ENCODE measurements around the gene TMEM266.

The TMEM266 gene

GRCh38 chr15:76229266-76229665 is 169.5 kb downstream of the TMEM266 start:
- Histone ChIP-seq H3K4me2 (ENCODE audit: low read depth, low read length, poor library complexity, severe bottlenecking) (no peak overlapping the region), H3K79me2 (ENCODE audit: insufficient read depth, low read length) (no peaks in the 10 kb centered on the region), H3K9me3 (ENCODE audit: insufficient read depth, low read length) (no peaks in the 10 kb centered on the region), H3K9ac (ENCODE audit: low read length) (no peak overlapping the region), H3K4me3 (ENCODE audit: insufficient read depth, low read length, poor library complexity, severe bottlenecking) (no peak overlapping the region), H4K20me1 (ENCODE audit: low read depth, low read length) (no peaks in the 10 kb centered on the region), H3F3A (ENCODE audit: insufficient read depth) (no peaks in the 10 kb centered on the region), H2AFZ (ENCODE audit: low read depth, low read length, severe bottlenecking) (no peak overlapping the region), H3K27ac (ENCODE audit: low read depth, low read length) (no peak overlapping the region), H3K9me2 (replicated peaks; ENCODE audit: insufficient read depth, low read length) (no peaks in the 10 kb centered on the region), H3K36me3 (ENCODE audit: low read length) (peaks cover 5% of the 10 kb centered on the region; the same call in 1 of the 2 replicates), H3K27me3 (ENCODE audit: low read length) (no peaks in the 10 kb centered on the region)
- TF ChIP-seq EZH2phosphoT487 (conservative IDR thresholded peaks at IDR 0.05; ENCODE audit: low read length) (no peak), CTCF (IDR thresholded peaks at IDR 0.05; ENCODE audit: insufficient read depth, low read length, poor library complexity, severe bottlenecking) (no peak)

- Histone ChIP-seq H3F3A (ENCODE audit: insufficient read depth) (0 out of 2 replicates have a peak, but pooled peaks cover 3% of the 10 kb centered on the region), H3K36me3 (ENCODE audit: low read length) (no peaks in the 10 kb centered on the region), H4K20me1 (ENCODE audit: low read depth, low read length) (no peaks in the 10 kb centered on the region), H3K79me2 (ENCODE audit: insufficient read depth, low read length) (no peaks in the 10 kb centered on the region), H3K27me3 (ENCODE audit: low read length) (no peaks in the 10 kb centered on the region), H3K4me3 (ENCODE audit: insufficient read depth, low read length, poor library complexity, severe bottlenecking) (no peak overlapping the region), H3K9ac (ENCODE audit: low read length) (no peak overlapping the region), H3K9me3 (ENCODE audit: insufficient read depth, low read length) (no peaks in the 10 kb centered on the region), H3K4me2 (ENCODE audit: low read depth, low read length, poor library complexity, severe bottlenecking) (no peak overlapping the region), H3K27ac (ENCODE audit: low read depth, low read length) (no peak overlapping the region), H3K9me2 (replicated peaks; ENCODE audit: insufficient read depth, low read length) (no peaks in the 10 kb centered on the region), H2AFZ (ENCODE audit: low read depth, low read length, severe bottlenecking) (no peak overlapping the region)
- TF ChIP-seq CTCF (IDR thresholded peaks at IDR 0.05; ENCODE audit: insufficient read depth, low read length, poor library complexity, severe bottlenecking) = no peak
- TF ChIP-seq EZH2phosphoT487 (conservative IDR thresholded peaks at IDR 0.05; ENCODE audit: low read length) = no peak
These were observed 174.1 kb downstream of the TMEM266 start for GRCh38 chr15:76233921-76234320.

GRCh38 chr15:76234337-76234889 is 174.6 kb downstream of the TMEM266 start:
- Histone ChIP-seq H4K20me1 (ENCODE audit: low read depth, low read length) (no peaks in the 10 kb centered on the region), H3K9ac (ENCODE audit: low read length) (no peak overlapping the region), H3K27me3 (ENCODE audit: low read length) (no peaks in the 10 kb centered on the region), H3K4me3 (ENCODE audit: insufficient read depth, low read length, poor library complexity, severe bottlenecking) (no peak overlapping the region), H3K79me2 (ENCODE audit: insufficient read depth, low read length) (no peaks in the 10 kb centered on the region), H3K9me3 (ENCODE audit: insufficient read depth, low read length) (no peaks in the 10 kb centered on the region), H3F3A (ENCODE audit: insufficient read depth) (0 out of 2 replicates have a peak, but pooled peaks cover 3% of the 10 kb centered on the region), H3K4me2 (ENCODE audit: low read depth, low read length, poor library complexity, severe bottlenecking) (no peak overlapping the region), H2AFZ (ENCODE audit: low read depth, low read length, severe bottlenecking) (no peak overlapping the region), H3K36me3 (ENCODE audit: low read length) (no peaks in the 10 kb centered on the region), H3K9me2 (replicated peaks; ENCODE audit: insufficient read depth, low read length) (no peaks in the 10 kb centered on the region), H3K27ac (ENCODE audit: low read depth, low read length) (no peak overlapping the region)
- no peak for TF ChIP-seq CTCF (IDR thresholded peaks at IDR 0.05; ENCODE audit: insufficient read depth, low read length, poor library complexity, severe bottlenecking)
- TF ChIP-seq EZH2phosphoT487 (conservative IDR thresholded peaks at IDR 0.05; ENCODE audit: low read length) = no peak
